NB4 (cell line): ENCODE measurements around the gene SEC61G.

Experiments
- MYC ChIP-seq: IDR thresholded peaks from 2 replicates; pipeline ENCODE4 v1.6.1; 2011; ENCODE audit warnings: low read depth, low read length
- POLR2A ChIP-seq: IDR thresholded peaks from 2 replicates; pipeline ENCODE4 v1.6.1; 2011; ENCODE audit warnings: mild to moderate bottlenecking; ENCODE audit not compliant: insufficient read length; ENCODE audit errors: extremely low read depth
- TF ChIP-seq, protein P1 (sequence below): IDR thresholded peaks from one replicate; pipeline ENCODE4 v1.5.1; 2012; ENCODE audit warnings: low read depth, low read length
- TF ChIP-seq, protein P2 (sequence below): IDR thresholded peaks from 2 replicates; pipeline ENCODE4 v1.6.1; 2011; ENCODE audit warnings: low read depth, low read length

DNA sequence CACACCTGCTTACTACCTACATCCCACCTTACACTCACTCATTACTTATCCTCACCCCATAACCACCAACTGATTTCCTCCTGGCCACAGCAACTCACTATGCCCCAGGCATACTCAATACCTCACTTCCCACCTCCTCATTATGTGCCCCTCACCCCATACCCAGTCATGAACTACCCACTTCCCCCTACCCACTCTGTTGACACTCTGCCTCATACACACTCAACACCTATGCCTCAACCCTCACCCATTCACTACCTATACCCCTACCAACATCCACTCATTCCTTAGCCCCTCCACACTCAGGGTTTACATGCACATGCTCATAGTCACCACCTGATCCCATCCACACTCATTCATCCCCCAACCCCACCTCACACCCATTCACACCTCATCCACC, 39.6 kb downstream of the SEC61G start:
- no peak for TF ChIP-seq POLR2A
- TF ChIP-seq, protein P1, sequence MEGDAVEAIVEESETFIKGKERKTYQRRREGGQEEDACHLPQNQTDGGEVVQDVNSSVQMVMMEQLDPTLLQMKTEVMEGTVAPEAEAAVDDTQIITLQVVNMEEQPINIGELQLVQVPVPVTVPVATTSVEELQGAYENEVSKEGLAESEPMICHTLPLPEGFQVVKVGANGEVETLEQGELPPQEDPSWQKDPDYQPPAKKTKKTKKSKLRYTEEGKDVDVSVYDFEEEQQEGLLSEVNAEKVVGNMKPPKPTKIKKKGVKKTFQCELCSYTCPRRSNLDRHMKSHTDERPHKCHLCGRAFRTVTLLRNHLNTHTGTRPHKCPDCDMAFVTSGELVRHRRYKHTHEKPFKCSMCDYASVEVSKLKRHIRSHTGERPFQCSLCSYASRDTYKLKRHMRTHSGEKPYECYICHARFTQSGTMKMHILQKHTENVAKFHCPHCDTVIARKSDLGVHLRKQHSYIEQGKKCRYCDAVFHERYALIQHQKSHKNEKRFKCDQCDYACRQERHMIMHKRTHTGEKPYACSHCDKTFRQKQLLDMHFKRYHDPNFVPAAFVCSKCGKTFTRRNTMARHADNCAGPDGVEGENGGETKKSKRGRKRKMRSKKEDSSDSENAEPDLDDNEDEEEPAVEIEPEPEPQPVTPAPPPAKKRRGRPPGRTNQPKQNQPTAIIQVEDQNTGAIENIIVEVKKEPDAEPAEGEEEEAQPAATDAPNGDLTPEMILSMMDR = no peak
- TF ChIP-seq, protein P2, sequence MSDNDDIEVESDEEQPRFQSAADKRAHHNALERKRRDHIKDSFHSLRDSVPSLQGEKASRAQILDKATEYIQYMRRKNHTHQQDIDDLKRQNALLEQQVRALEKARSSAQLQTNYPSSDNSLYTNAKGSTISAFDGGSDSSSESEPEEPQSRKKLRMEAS = no peak
- TF ChIP-seq MYC = no peak
